Chondrocyte (in vitro differentiated cells): ENCODE data around the gene JMJD7. TPM values are rescaled to one million over a fixed set of nuclear protein-coding genes. Genes with fewer than 3 reads are reported as not detected.

ENCODE experiments used
- DNase-seq: peaks from one replicate; pipeline ENCODE4 v3.0.0; 2021; ENCODE audit warnings: mixed read lengths, low spot score
- H3K27ac Mint-ChIP-seq: one replicate; pipeline ENCODE4 v1.8.0; 2021; ENCODE audit warnings: mild to moderate bottlenecking, moderate library complexity, mixed read lengths; ENCODE audit not compliant: unreplicated experiment
- H3K27me3 Mint-ChIP-seq: 2 replicates; pipeline ENCODE4 v1.8.0; 2021; ENCODE audit warnings: low read depth, mixed read lengths
- H3K36me3 Mint-ChIP-seq: 2 replicates; pipeline ENCODE4 v1.8.0; 2021; ENCODE audit warnings: low read depth, mixed read lengths
- H3K4me1 Mint-ChIP-seq: 2 replicates; pipeline ENCODE4 v1.8.0; 2021; ENCODE audit warnings: low read depth, mild to moderate bottlenecking, mixed read lengths
- H3K4me3 Mint-ChIP-seq: one replicate; pipeline ENCODE4 v1.8.0; 2021; ENCODE audit warnings: mild to moderate bottlenecking, moderate library complexity, mixed read lengths; ENCODE audit not compliant: unreplicated experiment
- H3K9me3 Mint-ChIP-seq: 2 replicates; pipeline ENCODE4 v1.8.0; 2021; ENCODE audit warnings: low read depth, mixed read lengths
- total RNA-seq: library from RNA; stranded (reverse); gene quantifications from 3 replicates; pipeline ENCODE4 v1.2.1, GENCODE V29; 2021
- TF ChIP-seq, protein P1 (sequence below): fragments of 200-600 bp; sonication (generic); IDR thresholded peaks from 2 replicates; pipeline ENCODE4 v1.5.0; 2021; ENCODE audit warnings: antibody characterized with exemption, mild to moderate bottlenecking, moderate library complexity

The JMJD7 gene
- total RNA-seq, 1 donor from 2014 or later, result 5.2 TPM

DNA sequence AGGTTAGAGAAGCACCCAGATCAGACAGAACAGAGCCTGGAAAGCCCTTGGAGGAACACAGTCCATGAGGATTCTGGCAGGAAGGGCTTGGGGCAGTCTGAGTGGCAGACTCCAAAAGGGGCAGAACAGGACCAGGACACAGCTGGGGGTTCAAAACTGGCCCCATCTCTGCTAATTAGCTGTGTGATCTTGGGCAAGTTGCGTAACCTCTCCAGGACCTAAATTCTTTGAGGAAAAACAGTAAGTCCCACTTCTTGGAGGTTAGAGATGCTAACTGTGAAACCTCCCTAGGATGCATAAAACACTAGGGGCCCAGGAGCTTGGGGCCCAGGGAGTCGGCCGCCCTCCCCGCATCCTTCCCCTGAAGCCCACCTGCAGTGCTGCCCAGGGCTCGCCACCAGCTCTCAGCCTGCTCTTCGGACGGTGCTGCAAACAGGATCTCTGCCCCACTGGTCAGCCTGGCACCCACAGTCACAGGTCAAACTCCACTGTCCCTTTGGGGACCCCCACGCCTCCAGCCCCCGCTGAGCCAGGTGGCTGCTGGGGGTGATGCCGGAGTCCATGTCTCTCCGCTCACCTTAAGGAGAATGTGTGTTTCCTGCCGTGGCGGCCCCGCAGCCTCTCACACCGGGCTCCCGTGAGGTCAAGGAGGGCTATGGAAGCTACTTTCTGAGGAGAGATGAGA, 22.7 kb downstream of the JMJD7 start:
- Mint-ChIP-seq H3K4me3 (no peak overlapping the region), H3K9me3 (no peaks in the 10 kb centered on the region), H3K4me1 (no peaks in the 10 kb centered on the region), H3K36me3 (peaks cover 14% of the 10 kb centered on the region), H3K27ac (no peak overlapping the region), H3K27me3 (no peaks in the 10 kb centered on the region)
- TF ChIP-seq, protein P1, sequence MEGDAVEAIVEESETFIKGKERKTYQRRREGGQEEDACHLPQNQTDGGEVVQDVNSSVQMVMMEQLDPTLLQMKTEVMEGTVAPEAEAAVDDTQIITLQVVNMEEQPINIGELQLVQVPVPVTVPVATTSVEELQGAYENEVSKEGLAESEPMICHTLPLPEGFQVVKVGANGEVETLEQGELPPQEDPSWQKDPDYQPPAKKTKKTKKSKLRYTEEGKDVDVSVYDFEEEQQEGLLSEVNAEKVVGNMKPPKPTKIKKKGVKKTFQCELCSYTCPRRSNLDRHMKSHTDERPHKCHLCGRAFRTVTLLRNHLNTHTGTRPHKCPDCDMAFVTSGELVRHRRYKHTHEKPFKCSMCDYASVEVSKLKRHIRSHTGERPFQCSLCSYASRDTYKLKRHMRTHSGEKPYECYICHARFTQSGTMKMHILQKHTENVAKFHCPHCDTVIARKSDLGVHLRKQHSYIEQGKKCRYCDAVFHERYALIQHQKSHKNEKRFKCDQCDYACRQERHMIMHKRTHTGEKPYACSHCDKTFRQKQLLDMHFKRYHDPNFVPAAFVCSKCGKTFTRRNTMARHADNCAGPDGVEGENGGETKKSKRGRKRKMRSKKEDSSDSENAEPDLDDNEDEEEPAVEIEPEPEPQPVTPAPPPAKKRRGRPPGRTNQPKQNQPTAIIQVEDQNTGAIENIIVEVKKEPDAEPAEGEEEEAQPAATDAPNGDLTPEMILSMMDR, result no peak
- DNase-seq, result no peak

DNA sequence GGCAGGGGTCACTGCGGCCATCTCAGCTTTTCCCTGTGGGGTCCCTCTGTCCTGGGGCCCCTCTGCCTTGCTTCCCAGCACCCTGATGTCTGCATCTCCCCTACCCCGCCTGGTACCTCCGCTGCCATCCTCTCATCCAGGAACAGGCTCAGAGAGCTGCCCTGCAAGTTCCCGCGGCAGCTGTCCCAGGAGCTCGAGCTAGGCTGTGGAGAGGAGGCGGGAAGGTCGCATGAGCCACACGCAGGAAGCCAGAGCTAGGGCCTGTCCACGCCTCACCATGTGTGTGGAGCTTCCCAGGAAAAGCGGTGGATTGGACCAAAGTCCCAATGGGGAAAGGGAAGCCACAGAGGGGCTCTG, 23.3 kb downstream of the JMJD7 start:
- Mint-ChIP-seq H3K9me3 (no peaks in the 10 kb centered on the region), H3K4me3 (no peak overlapping the region), H3K36me3 (peaks cover 12% of the 10 kb centered on the region)

DNA sequence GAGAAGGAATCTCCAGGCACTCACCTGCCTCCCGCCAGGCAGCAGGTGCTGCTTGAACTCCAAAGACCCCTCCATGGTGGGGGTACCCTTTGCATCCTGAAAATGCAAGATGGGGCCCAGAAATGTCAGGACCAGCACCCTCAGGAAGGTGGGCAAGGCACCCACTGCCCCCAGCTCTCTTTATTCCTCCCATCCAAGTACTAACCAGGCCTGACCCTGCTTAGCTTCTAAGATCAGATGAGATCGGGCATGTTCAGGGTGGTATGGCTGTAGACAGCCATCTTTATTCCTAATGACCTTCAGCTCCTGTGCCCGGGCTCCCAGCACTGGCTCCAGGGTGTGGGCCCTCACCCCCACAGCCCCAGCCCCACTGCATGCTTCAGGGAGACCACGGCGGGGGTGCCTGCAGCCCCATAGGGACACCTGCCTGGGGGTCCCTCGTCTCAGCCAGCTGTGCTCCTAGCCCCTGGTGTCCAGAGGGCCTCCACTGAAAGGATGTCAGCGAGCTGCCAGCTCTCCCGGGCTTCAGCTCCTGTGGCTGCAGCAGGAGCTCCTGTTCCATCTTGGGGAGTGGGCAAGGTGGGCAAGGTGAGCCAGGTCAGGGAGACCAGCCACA, 24.0 kb downstream of the JMJD7 start:
- Mint-ChIP-seq H3K27ac (no peak overlapping the region), H3K9me3 (no peaks in the 10 kb centered on the region), H3K4me3 (no peak overlapping the region), H3K27me3 (no peaks in the 10 kb centered on the region), H3K36me3 (peaks cover 10% of the 10 kb centered on the region), H3K4me1 (no peaks in the 10 kb centered on the region)
- no peak for DNase-seq
- TF ChIP-seq, protein P1, result no peak

More for the DNA sequence above, 23.3 kb downstream of the JMJD7 start:
- DNase-seq, result no peak
- TF ChIP-seq, protein P1, result no peak
- Mint-ChIP-seq H3K4me1 (no peaks in the 10 kb centered on the region), H3K27me3 (no peaks in the 10 kb centered on the region), H3K27ac (no peak overlapping the region)

DNA sequence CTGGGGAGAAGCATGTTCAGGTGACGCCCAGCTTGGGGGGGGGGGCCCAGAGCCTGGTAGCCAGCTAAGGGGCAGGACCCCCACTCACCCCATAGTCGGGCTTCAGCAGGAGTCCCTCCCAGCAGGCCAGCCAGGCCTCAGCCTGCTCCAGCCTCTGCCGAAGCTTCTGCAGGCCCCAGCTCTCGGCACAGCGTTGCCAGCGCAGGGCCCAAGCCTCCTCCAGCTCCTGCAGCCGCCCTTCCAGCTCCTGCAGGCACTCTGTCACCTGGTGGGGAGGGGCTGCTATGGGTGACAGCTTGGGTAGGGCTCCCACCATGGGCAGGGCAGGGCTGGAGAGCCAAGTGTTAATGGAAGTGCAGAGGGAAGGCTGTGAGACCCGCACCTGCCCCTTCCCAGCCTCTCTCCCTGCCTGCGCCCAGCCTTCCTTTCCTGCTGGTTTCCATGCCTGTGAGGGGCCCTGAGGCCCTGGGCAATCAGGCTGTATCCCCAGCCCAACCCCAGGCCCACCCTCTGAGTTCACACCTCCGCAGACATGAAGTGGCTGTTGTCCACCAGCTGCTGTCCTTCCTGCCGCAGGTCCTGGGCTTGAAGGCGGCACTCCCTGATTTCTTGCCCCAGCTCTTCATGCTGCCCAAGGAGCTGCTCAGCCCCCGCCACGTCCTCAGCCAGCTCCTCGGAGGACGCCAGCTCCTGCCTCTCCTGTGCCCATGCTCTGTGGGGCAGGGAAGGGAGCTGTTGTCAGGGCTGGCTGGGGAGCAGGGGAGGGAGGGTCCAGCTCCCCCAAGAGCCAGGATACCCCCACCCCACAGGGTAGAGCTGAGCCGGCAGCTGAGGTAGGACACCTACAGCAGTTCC, 25.1 kb downstream of the JMJD7 start:
- TF ChIP-seq, protein P1, result no peak
- no peaks in the 10 kb centered on the region for H3K9me3 Mint-ChIP-seq
- H3K27ac Mint-ChIP-seq, result no peak overlapping the region

DNA sequence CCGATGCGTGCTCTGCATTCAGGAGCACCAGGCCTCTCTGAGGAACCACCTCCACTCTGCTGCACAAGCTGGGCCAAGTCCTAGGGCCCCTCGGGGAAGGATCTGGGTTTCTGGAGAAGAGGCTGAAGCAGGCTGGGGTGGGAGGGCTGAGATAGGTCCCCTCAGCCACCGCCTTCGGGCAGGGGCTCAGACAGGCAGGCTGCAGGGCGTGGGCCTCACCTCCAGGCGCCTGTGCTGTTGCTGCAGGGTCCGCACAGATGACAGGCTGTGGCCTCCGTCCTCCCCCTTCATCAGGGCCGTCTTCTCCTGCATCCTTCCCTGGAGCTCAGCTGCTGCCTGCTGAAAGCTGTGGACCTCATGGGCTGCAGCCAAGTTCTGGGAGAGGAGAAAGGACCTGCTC, 25.9 kb downstream of the JMJD7 start:
- DNase-seq, result no peak
- Mint-ChIP-seq H3K9me3 (no peaks in the 10 kb centered on the region), H3K27ac (no peak overlapping the region), H3K27me3 (no peaks in the 10 kb centered on the region), H3K36me3 (peaks cover 3% of the 10 kb centered on the region), H3K4me1 (no peaks in the 10 kb centered on the region), H3K4me3 (no peak overlapping the region)
- TF ChIP-seq, protein P1, result no peak

More for the DNA sequence above, 25.1 kb downstream of the JMJD7 start:
- H3K4me3 Mint-ChIP-seq, result no peak overlapping the region
- peaks cover 8% of the 10 kb centered on the region for H3K36me3 Mint-ChIP-seq
- no peaks in the 10 kb centered on the region for H3K27me3 Mint-ChIP-seq
- no peak for DNase-seq
- no peaks in the 10 kb centered on the region for H3K4me1 Mint-ChIP-seq
